BE2C (cell line): ENCODE results near the gene NRP1.

ENCODE experiments used
- DNase-seq: peaks from one replicate; pipeline ENCODE4 v3.0.0-alpha.2; 2020
- H3K27me3 ChIP-seq: fragments of 250-450 bp; sonication (Bioruptor Pico); 2 replicates; pipeline ENCODE4 v1.5.1; 2020; ENCODE audit warnings: mild to moderate bottlenecking
- H3K36me3 ChIP-seq: fragments of 250-450 bp; sonication (Bioruptor Pico); 2 replicates; pipeline ENCODE4 v1.5.1; 2020; ENCODE audit warnings: mild to moderate bottlenecking
- H3K4me1 ChIP-seq: fragments of 250-450 bp; sonication (Bioruptor Pico); 2 replicates; pipeline ENCODE4 v1.5.1; 2020
- H3K4me3 ChIP-seq: 2 replicates; pipeline ENCODE4 v1.5.1; 2011; ENCODE audit warnings: low read depth, low read length
- H3K9me3 ChIP-seq: fragments of 250-450 bp; sonication (Bioruptor Pico); 2 replicates; pipeline ENCODE4 v1.5.1; 2020
- CTCF ChIP-seq: IDR thresholded peaks from 2 replicates; pipeline ENCODE4 v1.5.1; 2012; ENCODE audit warnings: mild to moderate bottlenecking, low read depth, low read length

The NRP1 gene

GRCh38 chr10:33353334-33353733 lies 18.9 kb upstream of the NRP1 start:
- Histone ChIP-seq H3K36me3 (no peaks in the 10 kb centered on the region), H3K4me3 (no peak overlapping the region), H3K4me1 (no peaks in the 10 kb centered on the region), H3K9me3 (no peaks in the 10 kb centered on the region), H3K27me3 (no peaks in the 10 kb centered on the region)
- TF ChIP-seq CTCF, result no peak
- DNase-seq, result no peak

GRCh38 chr10:33352615-33353014 lies 18.1 kb upstream of the NRP1 start:
- Histone ChIP-seq H3K27me3 (no peaks in the 10 kb centered on the region), H3K4me3 (no peak overlapping the region), H3K36me3 (no peaks in the 10 kb centered on the region), H3K9me3 (no peaks in the 10 kb centered on the region), H3K4me1 (no peaks in the 10 kb centered on the region)
- TF ChIP-seq CTCF, result no peak
- no peak for DNase-seq

- no peaks in the 10 kb centered on the region for H3K4me1 ChIP-seq
- H3K36me3 ChIP-seq, result no peaks in the 10 kb centered on the region
- no peaks in the 10 kb centered on the region for H3K9me3 ChIP-seq
- H3K27me3 ChIP-seq, result no peaks in the 10 kb centered on the region
- DNase-seq, result no peak
- no peak for TF ChIP-seq CTCF
- H3K4me3 ChIP-seq, result no peak overlapping the region
These were observed 17.7 kb upstream of the NRP1 start for GRCh38 chr10:33352175-33352574.

GRCh38 chr10:33350041-33350440 lies 15.6 kb upstream of the NRP1 start:
- TF ChIP-seq CTCF, result no peak
- no peaks in the 10 kb centered on the region for H3K27me3 ChIP-seq
- peaks cover 5% of the 10 kb centered on the region for H3K4me1 ChIP-seq
- no peak for DNase-seq
- no peaks in the 10 kb centered on the region for H3K9me3 ChIP-seq
- H3K4me3 ChIP-seq, result no peak overlapping the region
- no peaks in the 10 kb centered on the region for H3K36me3 ChIP-seq

GRCh38 chr10:33349268-33349667 lies 14.8 kb upstream of the NRP1 start:
- Histone ChIP-seq H3K27me3 (no peaks in the 10 kb centered on the region), H3K36me3 (no peaks in the 10 kb centered on the region), H3K9me3 (no peaks in the 10 kb centered on the region), H3K4me3 (no peak overlapping the region), H3K4me1 (peaks cover 5% of the 10 kb centered on the region)
- no peak for TF ChIP-seq CTCF
- DNase-seq, result no peak

GRCh38 chr10:33347211-33347610 lies 12.7 kb upstream of the NRP1 start:
- Histone ChIP-seq H3K9me3 (no peaks in the 10 kb centered on the region), H3K36me3 (no peaks in the 10 kb centered on the region), H3K4me3 (no peak overlapping the region), H3K27me3 (no peaks in the 10 kb centered on the region), H3K4me1 (peaks cover 5% of the 10 kb centered on the region)
- DNase-seq, result no peak
- no peak for TF ChIP-seq CTCF
